ENCODE data around the gene IFNK.
A peak's percentile ranks its signal among the peaks of the same experiment; 100 is the strongest.

Gene IFNK

DNA sequence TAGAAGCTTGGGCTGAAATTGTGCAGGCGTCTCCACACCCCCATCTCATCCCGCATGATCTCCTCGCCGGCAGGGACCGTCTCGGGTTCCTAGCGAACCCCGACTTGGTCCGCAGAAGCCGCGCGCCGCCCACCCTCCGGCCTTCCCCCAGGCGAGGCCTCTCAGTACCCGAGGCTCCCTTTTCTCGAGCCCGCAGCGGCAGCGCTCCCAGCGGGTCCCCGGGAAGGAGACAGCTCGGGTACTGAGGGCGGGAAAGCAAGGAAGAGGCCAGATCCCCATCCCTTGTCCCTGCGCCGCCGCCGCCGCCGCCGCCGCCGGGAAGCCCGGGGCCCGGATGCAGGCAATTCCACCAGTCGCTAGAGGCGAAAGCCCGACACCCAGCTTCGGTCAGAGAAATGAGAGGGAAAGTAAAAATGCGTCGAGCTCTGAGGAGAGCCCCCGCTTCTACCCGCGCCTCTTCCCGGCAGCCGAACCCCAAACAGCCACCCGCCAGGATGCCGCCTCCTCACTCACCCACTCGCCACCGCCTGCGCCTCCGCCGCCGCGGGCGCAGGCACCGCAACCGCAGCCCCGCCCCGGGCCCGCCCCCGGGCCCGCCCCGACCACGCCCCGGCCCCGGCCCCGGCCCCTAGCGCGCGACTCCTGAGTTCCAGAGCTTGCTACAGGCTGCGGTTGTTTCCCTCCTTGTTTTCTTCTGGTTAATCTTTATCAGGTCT, 49.0 kb downstream of the IFNK start, which contains the start of gene C9orf72:
C9orf72 (minus strand) TSS at position 564 of the 716 bp plus-strand sequence. CDS start 6,361 bp downstream, outside the sequence.
- peak; percentile 70 to 81 for DNase-seq (ENCODE audit: low read depth in 2 of 2)

DNA sequence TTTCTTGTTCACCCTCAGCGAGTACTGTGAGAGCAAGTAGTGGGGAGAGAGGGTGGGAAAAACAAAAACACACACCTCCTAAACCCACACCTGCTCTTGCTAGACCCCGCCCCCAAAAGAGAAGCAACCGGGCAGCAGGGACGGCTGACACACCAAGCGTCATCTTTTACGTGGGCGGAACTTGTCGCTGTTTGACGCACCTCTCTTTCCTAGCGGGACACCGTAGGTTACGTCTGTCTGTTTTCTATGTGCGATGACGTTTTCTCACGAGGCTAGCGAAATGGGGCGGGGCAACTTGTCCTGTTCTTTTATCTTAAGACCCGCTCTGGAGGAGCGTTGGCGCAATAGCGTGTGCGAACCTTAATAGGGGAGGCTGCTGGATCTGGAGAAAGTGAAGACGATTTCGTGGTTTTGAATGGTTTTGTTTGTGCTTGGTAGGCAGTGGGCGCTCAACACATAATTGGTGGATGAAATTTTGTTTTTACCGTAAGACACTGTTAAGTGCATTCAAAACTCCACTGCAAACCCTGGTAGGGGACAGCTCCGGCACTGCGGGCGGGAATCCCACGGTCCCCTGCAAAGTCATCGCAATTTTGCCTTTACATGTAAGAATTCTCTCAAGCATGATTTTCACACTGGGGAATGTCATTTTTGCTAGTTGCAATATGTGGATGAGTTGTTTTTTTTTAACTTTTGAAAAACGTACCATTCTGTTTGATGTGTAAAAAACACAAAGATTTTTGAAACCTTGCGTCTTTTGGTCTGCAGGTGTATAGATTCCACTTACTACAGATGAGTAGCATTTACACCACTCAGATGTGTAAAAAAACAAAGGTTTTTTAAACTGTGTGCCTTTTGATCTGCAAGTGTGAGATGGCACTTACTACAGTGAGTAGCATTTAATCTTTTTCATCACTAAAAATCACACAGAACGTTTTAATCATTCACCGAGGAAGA, 49.8 kb downstream of the IFNK start:
- peak; percentile 85 to 87 for DNase-seq (ENCODE audit: low read depth in 2 of 2)

Measured in stimulated activated CD8-positive, alpha-beta memory T cell treated with anti-CD3 and anti-CD28 coated beads, Interleukin-2, amount 100 ng/mL, for 1 hour (primary cell).